ENCODE measurements around the gene MOV10L1. TPM values are rescaled to one million over a fixed set of nuclear protein-coding genes. Genes with fewer than 3 reads are reported as not detected.

MOV10L1 gene
- total RNA-seq, 2 experiments from 2014 or later = 0.22 to 1.1 TPM

DNA sequence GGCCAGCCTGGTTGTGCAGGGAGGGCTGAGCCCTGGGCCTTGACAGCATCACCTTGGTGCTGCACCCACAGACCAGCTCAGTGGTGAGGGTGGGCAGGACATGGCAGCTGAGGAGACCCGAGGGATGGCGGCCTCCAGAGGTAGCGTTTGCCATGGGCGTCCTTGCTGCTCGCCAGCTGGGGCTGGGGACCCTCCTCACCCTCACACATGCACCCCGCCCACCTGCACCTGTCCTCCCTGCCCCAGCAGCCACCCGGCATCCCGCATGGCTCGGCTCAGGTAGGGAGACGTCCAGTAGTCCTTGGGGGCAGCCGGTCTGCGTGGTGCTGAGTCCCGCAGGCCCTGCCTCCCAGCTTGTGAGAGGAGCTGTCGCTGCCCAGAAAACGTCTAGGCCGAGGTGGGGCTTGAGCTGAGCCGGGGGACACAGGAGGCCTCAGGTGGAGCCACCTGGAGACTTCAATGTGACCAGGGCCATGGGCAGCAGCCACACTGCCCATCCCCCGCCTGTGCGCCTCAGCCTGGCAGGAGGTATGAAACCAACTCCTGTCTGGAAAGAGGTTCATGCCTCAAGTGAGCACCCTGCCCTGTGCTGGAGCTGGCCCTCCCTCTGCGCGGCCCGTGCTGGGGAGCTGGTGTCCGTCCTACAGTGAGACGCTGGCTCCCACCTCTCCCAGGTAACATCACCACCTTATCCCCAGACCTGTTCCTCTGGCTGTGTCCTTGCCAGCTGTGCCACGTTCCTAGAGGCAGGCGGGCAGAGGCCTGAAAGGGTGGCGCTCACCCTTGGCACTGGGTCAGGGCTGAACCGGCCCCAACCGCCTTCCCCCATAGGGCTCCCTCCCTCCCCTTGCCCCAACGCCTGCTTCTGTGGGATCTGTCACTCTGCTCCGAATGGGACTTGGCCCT, 92.6 kb downstream of the MOV10L1 start:
- intact Hi-C loops (cut with micrococcal nuclease; ENCODE audit: unreplicated experiment) = no loop called here

DNA sequence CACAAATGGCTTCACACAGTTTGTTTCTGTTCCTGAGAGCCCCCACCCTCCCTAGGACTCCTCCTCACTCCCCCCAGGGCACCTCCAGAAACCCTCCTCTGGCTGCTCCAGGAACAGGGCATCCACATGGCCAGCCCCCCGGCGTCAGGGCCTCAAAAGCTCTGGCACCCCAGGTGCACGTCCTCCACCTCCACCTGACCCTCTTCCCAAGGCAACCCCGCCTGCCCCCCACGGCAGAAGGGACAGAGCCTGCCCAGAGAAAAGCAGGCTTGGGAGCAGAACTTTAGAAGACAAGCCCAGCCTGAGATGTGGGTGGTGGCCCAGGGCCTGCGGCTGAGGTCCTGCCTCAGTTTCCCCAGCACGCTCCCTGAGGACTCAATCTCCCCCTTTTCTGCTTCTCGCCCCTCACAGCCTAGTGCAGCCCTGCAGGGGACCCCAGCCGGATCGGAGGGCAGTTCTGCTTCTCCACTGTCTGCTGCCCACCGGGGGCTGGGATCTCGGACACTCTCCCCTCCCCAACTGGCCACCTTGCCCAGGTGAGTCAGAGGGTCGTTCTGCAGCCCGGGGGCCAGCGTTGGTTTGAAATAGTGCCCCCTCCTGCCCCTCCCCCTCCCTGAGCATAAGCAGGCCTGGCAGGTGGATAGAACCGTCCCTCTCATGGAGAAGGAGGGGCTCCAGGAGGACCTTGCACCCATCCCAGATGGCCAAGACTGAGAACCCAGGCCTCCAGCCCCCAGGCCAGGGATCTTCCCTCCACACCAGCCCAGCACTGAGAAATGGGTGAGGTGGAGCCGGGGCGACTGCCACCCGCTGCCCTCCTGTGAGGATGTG, 93.5 kb downstream of the MOV10L1 start:
- H3K4me2 ChIP-seq (ENCODE audit: low read length) = no peak overlapping the region
- ChIA-PET POLR2A (no interaction called here), CTCF (ENCODE audit: unreplicated experiment) (no interaction called here)
- H3K9me2 ChIP-seq (ENCODE audit: insufficient read depth, low read length) = no peaks in the 10 kb centered on the region
- H3K9me3 ChIP-seq (ENCODE audit: low read length) = no peaks in the 10 kb centered on the region
- no TSS peak for BruUV-seq (replicated peaks)
- peaks cover 18% of the 10 kb centered on the region for H3K4me1 ChIP-seq (ENCODE audit: insufficient read depth, low read length, poor library complexity, severe bottlenecking)
- TF ChIP-seq, protein P1, sequence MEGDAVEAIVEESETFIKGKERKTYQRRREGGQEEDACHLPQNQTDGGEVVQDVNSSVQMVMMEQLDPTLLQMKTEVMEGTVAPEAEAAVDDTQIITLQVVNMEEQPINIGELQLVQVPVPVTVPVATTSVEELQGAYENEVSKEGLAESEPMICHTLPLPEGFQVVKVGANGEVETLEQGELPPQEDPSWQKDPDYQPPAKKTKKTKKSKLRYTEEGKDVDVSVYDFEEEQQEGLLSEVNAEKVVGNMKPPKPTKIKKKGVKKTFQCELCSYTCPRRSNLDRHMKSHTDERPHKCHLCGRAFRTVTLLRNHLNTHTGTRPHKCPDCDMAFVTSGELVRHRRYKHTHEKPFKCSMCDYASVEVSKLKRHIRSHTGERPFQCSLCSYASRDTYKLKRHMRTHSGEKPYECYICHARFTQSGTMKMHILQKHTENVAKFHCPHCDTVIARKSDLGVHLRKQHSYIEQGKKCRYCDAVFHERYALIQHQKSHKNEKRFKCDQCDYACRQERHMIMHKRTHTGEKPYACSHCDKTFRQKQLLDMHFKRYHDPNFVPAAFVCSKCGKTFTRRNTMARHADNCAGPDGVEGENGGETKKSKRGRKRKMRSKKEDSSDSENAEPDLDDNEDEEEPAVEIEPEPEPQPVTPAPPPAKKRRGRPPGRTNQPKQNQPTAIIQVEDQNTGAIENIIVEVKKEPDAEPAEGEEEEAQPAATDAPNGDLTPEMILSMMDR (conservative IDR thresholded peaks at IDR 0.05; ENCODE audit: low read length) = no peak
- TF ChIP-seq EZH2phosphoT487 (IDR thresholded peaks at IDR 0.05; ENCODE audit: borderline replicate concordance, low read depth, low read length) = no peak
- H3K4me3 ChIP-seq (ENCODE audit: low read depth, low read length, poor library complexity, severe bottlenecking) = no peak overlapping the region
- no peak for DNase-seq (ENCODE audit: low spot score)
- no peaks in the 10 kb centered on the region for H4K20me1 ChIP-seq (ENCODE audit: insufficient read depth, low read length)
- intact Hi-C loops (cut with micrococcal nuclease; ENCODE audit: unreplicated experiment) = no loop called here
- H3K79me2 ChIP-seq (ENCODE audit: insufficient read depth, low read depth, low read length) = peaks cover 22% of the 10 kb centered on the region
- H3K36me3 ChIP-seq (ENCODE audit: insufficient read depth, low read length) = peaks cover 9% of the 10 kb centered on the region
- H3K27ac ChIP-seq (ENCODE audit: low read depth, low read length, poor library complexity, severe bottlenecking) = no peak overlapping the region
- H2AFZ ChIP-seq (ENCODE audit: low read length) = no peak overlapping the region

More for the DNA sequence above, 92.6 kb downstream of the MOV10L1 start:
- no peaks in the 10 kb centered on the region for H4K20me1 ChIP-seq (ENCODE audit: insufficient read depth, low read length)
- no peaks in the 10 kb centered on the region for H3K9me2 ChIP-seq (ENCODE audit: insufficient read depth, low read length)
- no peak overlapping the region for H3K4me2 ChIP-seq (ENCODE audit: low read length)
- no peak overlapping the region for H2AFZ ChIP-seq (ENCODE audit: low read length)
- H3K79me2 ChIP-seq (ENCODE audit: insufficient read depth, low read depth, low read length) = peaks cover 14% of the 10 kb centered on the region
- no peak for TF ChIP-seq EZH2phosphoT487 (IDR thresholded peaks at IDR 0.05; ENCODE audit: borderline replicate concordance, low read depth, low read length)
- TF ChIP-seq, protein P1 (conservative IDR thresholded peaks at IDR 0.05; ENCODE audit: low read length) = no peak
- POLR2A ChIA-PET = interaction anchor here (0.7 kb wide), 1 partner anchor 85 kb away, joined by 3 read pairs; no protein-coding TSS in a partner anchor
- DNase-seq (ENCODE audit: low spot score) = no peak
- H3K36me3 ChIP-seq (ENCODE audit: insufficient read depth, low read length) = 0 out of 2 replicates have a peak, but pooled peaks cover 5% of the 10 kb centered on the region
- H3K4me1 ChIP-seq (ENCODE audit: insufficient read depth, low read length, poor library complexity, severe bottlenecking) = peaks cover 9% of the 10 kb centered on the region
- no TSS peak for BruUV-seq (replicated peaks)
- no peaks in the 10 kb centered on the region for H3K9me3 ChIP-seq (ENCODE audit: low read length)
- CTCF ChIA-PET (ENCODE audit: unreplicated experiment) = no interaction called here
- no peak overlapping the region for H3K4me3 ChIP-seq (ENCODE audit: low read depth, low read length, poor library complexity, severe bottlenecking)
- H3K27ac ChIP-seq (ENCODE audit: low read depth, low read length, poor library complexity, severe bottlenecking) = no peak overlapping the region
